IPS DF 4.7 (cell line): ENCODE data around the gene HOXB5.

ENCODE experiments used
- DNase-seq: peaks from one replicate; pipeline ENCODE4 v3.0.0-alpha.2; 2013; ENCODE audit warnings: low spot score; ENCODE audit errors: extremely low read depth

The HOXB5 gene

GRCh38 chr17:48616717-48617470 lies 23.3 kb upstream of the HOXB5 start:
- DNase-seq = no peak

DNA sequence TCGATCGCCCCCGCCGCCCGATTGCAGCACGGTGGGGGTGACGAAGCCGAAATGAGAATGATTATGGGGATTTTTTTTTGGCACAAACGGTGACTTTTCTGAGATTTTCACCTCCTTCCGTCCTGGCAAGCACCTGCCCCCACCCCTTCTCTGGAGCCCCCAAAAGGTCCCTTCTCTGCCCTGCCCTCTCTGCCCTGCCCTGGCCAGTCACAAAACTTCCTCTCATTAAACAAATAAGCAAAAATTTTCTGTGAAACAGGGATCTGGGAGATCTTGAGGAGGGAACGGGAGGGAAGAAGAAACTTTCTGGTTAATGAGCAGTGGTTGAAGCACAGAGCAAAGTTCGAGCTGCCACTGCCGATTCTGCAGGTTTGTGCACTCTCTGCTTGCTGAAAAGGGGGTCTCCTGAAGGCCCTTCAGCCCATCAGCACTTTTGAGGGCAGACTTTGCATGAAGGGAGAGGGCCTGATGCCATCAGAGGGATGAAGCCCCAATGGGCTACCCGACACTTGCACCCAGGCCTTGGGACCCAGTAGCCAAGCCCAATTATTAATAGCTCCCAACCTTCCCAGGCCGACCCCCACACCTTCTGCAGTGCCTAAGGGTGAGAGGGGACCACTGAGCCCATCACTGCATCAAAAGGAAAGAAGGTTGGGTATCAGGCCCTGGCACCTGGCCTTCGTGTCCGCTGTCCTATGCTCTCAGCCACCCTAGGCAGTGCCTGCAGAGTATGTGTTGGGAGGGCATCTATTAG lies 22.6 kb upstream of the HOXB5 start:
- DNase-seq = no peak

GRCh38 chr17:48615047-48615962 lies 21.7 kb upstream of the HOXB5 start, which contains the start of gene HOXB8:
Gene HOXB8, minus strand, starts transcription at chr17:48615292. Its CDS starts 588 bp downstream, at chr17:48614704.
- DNase-seq = no peak

DNA sequence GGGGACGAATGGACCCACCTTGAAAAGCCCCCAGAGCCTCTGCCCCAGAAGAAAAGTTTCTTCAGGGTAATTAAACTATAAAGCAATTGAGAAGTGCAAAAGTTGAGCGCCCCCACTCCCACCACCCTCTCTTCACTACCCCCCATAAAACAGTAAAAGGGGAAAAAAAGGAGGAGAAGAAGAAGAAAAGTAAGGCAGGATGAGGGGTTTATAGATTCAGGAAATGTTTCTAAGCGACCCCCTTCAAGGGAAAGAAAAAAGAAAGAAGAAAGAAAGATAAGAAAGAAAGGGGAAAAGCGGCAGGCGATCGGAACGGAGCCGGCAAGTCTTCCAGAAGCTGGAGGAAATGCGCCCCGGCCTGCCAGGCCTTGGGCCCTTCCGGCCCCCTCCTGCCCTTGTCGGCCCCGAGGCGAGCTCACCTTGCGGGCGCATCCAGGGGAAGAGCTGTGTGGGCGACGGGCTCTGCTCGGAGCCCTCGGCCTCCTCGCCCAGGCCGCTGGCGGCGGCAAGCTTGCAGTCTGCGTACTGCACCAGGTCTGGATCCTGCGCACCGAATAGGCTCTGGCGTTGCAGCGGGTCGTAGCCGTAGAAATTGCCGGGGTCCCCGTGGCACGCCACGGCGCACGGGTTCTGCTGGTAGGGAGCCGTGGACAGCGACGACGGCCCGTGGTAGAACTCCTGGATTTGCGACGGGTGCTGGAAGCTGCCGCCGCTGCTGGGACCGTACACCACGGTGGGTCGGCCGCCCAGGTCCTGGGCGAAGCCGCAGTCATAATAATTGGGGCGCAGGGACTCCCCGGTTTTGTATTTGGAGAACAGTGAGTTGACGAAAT lies 20.5 kb upstream of the HOXB5 start:
- DNase-seq = no peak

- no peak for DNase-seq
Observed at GRCh38 chr17:48612854-48613691, 19.5 kb upstream of the HOXB5 start.

DNA sequence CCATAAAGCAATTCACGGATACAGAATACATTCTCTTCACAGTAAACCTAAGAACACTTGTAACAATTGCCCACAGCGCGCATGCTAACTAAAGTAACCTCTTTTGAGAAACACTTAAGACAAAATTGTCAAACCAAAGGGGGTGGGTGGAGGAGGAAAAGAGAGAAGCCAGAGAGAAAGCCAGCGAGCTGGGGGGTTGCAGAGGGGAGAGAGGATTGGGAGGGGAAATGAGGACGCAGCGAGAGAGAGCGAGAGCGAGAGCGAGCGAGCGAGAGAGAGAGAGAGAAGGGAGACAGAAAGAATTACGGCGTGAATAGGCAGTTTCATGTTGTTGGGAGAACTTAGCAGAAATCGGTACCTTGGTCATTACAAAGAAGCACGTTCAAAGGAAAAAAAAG lies 18.9 kb upstream of the HOXB5 start:
- no peak for DNase-seq

GRCh38 chr17:48611681-48612455 lies 18.3 kb upstream of the HOXB5 start:
- DNase-seq = no peak

- DNase-seq = no peak
Observed at GRCh38 chr17:48611213-48611612, 17.6 kb upstream of the HOXB5 start.

GRCh38 chr17:48610282-48611211 lies 17.0 kb upstream of the HOXB5 start, which contains the start of gene HOXB7:
Gene HOXB7, minus strand, starts transcription at chr17:48611017. Its CDS starts 99 bp downstream, at chr17:48610918.
- no peak for DNase-seq

DNA sequence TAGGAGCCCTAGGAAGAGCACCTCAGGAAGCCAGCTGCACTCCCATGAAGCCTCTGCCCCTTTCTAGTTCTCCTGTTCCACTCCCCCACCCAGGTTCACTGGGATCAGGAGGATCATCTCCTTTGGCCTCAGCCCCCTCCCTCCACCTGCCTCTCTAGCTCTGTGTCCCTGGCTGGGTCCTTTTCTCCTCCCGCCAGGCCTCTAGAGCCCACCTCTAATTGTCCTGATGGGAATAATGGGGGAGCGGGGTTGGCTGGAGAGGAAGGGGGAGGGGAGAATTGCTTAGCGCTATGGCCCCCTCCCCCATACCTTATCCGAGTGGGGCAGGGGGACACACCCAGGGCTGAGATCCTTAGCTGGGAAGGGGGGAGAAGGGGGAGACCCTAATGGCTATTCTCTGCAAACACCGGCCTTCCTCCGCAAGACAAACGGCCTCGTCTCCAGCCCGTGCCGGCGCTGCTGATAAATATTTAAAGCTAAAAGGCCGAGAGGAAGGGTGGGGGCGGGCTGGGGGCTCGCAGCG lies 16.2 kb upstream of the HOXB5 start:
- DNase-seq = no peak

GRCh38 chr17:48609033-48609432 lies 15.5 kb upstream of the HOXB5 start:
- no peak for DNase-seq

GRCh38 chr17:48608494-48608834 lies 14.9 kb upstream of the HOXB5 start:
- DNase-seq = no peak

DNA sequence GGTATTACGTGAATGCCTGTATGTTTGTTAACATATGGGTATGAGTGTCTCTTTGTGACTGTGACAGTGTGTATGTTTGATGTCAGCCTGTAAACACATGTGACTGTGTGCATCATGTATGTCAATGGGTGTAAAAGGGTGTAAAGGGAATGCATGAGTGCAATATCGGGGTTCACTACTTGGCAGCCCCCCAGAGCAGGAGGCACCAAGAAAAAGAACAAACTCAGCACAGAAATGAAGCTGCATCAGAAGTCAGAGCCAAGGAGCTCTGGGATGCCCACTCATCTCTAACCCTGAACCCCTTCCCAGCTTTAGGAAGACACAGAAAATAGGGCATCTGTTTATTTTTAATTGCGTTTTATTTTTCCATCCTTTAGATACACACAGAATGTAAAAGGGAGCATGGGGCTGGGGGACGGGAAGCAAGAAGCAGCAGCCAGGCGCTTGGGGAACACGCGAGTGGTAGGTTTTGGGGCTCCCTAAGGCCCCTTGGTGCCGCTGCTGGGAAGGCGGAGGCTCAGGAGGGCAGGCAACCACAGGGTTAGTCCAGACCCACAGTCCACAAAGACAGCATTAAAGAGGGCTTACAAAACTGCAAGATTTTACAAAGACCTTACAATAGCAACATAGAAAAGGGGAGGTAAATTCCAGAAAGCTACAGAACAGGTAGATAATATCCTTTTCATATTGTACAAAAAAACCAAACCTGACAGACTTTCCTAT lies 13.5 kb upstream of the HOXB5 start:
- no peak for DNase-seq

GRCh38 chr17:48605991-48606891 lies 12.7 kb upstream of the HOXB5 start:
- DNase-seq = no peak

DNA sequence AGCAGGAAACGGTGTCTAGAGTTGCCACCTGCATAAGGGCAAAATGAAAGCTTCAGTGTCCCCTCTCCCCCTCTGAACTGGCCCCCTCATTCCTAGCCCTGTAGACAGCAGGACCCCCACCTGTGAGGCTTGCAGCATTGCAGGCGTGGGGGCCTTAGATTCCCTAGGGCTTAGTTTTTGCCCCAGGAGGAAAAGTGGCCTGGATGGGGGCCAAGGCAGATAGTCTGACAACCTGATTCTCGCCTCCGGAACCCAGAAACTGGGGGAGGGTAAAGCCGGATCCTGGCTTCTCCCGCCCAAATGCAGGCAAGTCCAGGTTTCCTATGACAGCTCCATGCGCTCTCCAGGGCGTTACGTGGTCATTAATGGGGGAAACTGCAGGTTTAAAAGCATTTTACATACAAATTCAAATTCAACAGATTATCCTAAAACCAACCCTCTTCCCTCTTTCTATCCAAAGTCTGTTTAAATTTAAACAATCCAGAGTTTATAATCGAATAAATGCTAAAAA lies 11.9 kb upstream of the HOXB5 start:
- no peak for DNase-seq

- DNase-seq = no peak
Observed at GRCh38 chr17:48604770-48605329, 11.3 kb upstream of the HOXB5 start, which contains the start of gene HOXB6. Gene HOXB6, minus strand, starts transcription at chr17:48604986. Its CDS starts 6,836 bp downstream, at chr17:48598150.
